ENCODE measurements around the gene KIF3A. TPM values are rescaled to one million over a fixed set of nuclear protein-coding genes. Genes with fewer than 3 reads are reported as not detected.

KIF3A gene
- total RNA-seq, 2 donors from 2014 or later: 9.0 to 12.7 TPM

DNA sequence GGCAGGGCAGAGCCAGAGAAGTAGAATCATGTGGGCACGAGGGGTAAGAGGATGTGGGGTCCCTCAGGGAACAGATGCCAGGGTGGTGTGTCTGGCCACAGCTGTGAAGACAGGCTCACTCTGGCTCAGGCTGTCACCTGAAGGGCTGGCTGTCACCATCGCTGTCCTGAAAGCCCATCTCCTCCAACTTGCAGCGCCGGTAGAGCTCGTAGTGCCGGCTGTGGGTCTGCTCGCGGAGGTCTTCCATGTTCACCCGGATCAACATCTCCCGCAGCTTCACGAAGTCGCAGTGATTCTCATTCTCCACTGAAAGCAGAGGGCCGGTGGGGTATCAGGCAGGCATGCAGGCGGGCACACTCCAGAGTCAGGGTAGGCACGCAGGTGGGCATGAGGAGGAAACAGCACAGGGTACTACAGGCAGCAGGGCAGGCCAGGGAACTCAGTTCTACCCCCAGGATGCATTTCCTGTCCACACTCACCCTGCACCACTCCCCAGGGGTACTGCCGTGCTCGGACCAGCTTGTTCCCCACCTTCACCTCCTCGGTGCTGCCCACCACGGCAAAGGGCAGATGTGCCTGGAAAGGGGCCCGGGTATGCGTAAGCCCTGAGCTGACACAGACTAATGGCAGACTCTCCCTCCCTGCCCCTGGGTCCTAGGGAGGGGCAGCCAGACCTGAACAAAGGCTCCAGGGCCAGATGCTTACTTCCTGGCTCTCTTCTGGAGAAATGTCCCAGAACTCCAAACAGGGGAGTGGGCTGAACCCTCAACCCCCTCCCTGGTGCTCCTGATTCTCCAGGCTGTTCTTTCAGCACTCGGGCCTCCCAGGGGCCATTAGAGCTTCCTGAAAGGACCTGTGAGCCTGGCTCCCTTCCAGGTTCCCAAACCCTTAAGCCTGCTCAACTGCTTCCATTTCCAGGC, 24.2 kb upstream of the KIF3A start:
- DNase-seq (ENCODE audit: low spot score in 2 of 2): no peak
- Mint-ChIP-seq H3K36me3 (no peaks in the 10 kb centered on the region), H3K27ac (peak overlapping the region in 1 of 2 donors; percentile 36)

DNA sequence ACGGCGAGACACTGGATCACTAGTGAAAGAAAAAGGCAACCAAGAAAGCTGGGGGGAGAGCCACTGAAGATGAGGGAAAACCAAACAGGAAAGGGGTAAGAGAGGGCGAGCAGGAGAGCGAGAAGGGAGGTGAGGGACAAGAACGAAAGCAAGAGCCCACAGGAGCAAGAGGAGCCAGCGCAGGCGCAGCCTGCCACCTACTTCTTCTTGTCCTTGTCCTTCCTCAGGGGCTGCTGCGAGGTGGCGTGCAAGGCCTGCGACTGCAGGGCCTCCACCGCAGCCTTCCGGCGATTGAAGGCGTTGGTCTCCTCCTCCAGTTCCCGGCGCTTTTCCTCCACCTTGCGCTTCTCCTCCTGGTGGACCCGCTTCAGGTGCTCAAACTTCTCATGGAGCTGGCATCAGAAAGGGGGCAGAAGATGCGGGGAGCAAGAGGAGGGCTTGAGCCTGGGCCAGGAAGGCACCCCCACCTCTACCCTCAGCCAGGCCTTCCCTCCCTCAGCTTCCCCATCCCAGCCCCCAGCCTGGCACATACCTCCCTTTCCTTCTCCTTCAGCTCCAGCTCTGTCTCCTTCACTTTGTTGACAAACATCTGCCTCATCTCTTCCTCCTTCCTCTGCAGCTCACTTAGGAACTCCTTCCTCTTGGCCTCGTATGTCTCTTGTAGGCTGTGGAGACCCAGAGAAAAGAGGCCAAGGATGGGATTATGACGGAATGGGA, 23.4 kb upstream of the KIF3A start:
- no peak for DNase-seq (ENCODE audit: low spot score in 2 of 2)
- ATAC-seq: no peak
- H3K27ac Mint-ChIP-seq: peak overlapping the region in 1 of 2 donors; percentile 7
- H3K36me3 Mint-ChIP-seq: no peaks in the 10 kb centered on the region
- no peaks in the 10 kb centered on the region for H3K9me3 Mint-ChIP-seq

More for the DNA sequence above, 24.2 kb upstream of the KIF3A start:
- no peak for ATAC-seq
- no peaks in the 10 kb centered on the region for H3K9me3 Mint-ChIP-seq

- H3K27ac Mint-ChIP-seq: no peak overlapping the region
- H3K36me3 Mint-ChIP-seq: no peaks in the 10 kb centered on the region
- ATAC-seq (no peak), DNase-seq (ENCODE audit: low spot score in 2 of 2) (no peak)
- H3K9me3 Mint-ChIP-seq: no peaks in the 10 kb centered on the region
Observed at GRCh38 chr5:132760049-132760420, 22.7 kb upstream of the KIF3A start.

DNA sequence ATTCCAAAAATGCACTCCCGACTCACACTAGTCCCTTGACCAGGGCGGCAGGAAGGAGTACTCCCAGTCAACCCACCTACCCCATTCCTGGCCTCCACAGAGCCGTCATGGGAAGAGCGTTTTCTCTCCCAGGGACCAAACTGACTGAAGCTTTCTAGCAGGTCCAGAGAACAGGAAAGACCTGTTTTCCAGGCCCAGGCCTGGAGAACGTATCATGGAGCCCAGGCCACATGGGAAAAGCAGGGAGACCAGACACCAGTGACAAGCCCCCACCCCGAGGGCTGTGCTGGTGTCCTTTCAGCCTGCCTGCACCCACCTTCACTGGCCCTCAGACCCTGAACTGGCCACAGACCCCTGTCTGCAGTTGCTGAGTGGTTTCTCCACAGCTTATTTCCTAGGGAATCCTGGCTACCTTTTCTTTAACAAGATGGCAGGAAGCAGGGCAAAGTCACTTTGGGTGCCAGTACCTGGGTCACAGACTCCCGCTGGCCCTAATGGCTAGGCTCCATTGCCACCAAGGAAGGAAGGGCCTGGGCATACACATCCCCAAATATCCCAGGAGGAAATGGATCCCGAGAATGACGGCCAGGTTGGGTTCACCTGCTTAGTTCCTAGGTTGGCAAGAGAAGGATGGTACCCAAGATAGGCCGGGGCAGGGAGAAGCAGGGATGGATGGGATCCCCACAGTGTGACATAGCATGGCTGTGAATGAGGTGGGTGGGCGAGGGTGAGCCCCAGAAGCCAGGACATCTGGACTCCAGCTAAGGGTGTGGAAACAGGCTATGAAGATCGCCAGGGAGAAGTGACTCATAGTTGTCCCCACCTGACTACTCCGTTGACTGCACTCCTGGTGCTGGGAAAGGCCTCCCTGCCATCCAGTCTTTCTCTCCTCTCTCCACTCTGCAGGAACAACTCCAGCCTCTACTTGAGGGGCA, 22.0 kb upstream of the KIF3A start:
- H3K9me3 Mint-ChIP-seq: no peaks in the 10 kb centered on the region
- H3K36me3 Mint-ChIP-seq: no peaks in the 10 kb centered on the region
- H3K27ac Mint-ChIP-seq: no peak overlapping the region
- DNase-seq (ENCODE audit: low spot score in 2 of 2) (no peak), ATAC-seq (no peak)

GRCh38 chr5:132758451-132758850, 21.1 kb upstream of the KIF3A start:
- no peaks in the 10 kb centered on the region for H3K36me3 Mint-ChIP-seq
- H3K9me3 Mint-ChIP-seq: no peaks in the 10 kb centered on the region
- ATAC-seq (no peak), DNase-seq (ENCODE audit: low spot score in 2 of 2) (no peak)
- H3K27ac Mint-ChIP-seq: no peak overlapping the region

- no peak for DNase-seq (ENCODE audit: low spot score in 2 of 2)
- no peak for ATAC-seq
- Mint-ChIP-seq H3K9me3 (no peaks in the 10 kb centered on the region), H3K27ac (no peak overlapping the region), H3K36me3 (no peaks in the 10 kb centered on the region)
Observed at GRCh38 chr5:132756542-132756941, 19.2 kb upstream of the KIF3A start.

GRCh38 chr5:132754947-132755346, 17.6 kb upstream of the KIF3A start:
- no peak for DNase-seq (ENCODE audit: low spot score in 2 of 2)
- H3K27ac Mint-ChIP-seq: peak overlapping the region; percentile 28 to 37
- no peak for ATAC-seq
- no peaks in the 10 kb centered on the region for H3K9me3 Mint-ChIP-seq
- no peaks in the 10 kb centered on the region for H3K36me3 Mint-ChIP-seq

DNA sequence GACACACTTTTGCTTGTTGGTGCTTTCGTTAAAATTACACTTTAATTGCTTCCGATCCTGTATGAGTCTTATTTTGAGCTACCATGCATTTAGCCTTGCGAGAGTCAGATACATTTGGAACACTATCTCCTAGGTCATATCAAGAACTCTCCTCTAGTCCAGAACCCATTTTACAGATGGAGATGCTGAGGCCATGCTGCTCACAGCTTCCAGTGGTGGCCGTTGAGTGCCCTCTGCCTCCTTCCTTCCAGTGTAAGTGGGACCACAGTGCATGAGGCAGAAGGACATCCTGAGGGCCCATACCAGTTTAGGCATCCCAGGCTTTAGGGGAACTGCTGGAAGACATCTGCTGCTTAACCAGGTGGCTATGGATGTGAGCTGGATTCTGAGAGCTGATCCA, 16.8 kb upstream of the KIF3A start:
- Mint-ChIP-seq H3K9me3 (no peaks in the 10 kb centered on the region), H3K27ac (no peak overlapping the region), H3K36me3 (no peaks in the 10 kb centered on the region)
- ATAC-seq: no peak
- no peak for DNase-seq (ENCODE audit: low spot score in 2 of 2)

DNA sequence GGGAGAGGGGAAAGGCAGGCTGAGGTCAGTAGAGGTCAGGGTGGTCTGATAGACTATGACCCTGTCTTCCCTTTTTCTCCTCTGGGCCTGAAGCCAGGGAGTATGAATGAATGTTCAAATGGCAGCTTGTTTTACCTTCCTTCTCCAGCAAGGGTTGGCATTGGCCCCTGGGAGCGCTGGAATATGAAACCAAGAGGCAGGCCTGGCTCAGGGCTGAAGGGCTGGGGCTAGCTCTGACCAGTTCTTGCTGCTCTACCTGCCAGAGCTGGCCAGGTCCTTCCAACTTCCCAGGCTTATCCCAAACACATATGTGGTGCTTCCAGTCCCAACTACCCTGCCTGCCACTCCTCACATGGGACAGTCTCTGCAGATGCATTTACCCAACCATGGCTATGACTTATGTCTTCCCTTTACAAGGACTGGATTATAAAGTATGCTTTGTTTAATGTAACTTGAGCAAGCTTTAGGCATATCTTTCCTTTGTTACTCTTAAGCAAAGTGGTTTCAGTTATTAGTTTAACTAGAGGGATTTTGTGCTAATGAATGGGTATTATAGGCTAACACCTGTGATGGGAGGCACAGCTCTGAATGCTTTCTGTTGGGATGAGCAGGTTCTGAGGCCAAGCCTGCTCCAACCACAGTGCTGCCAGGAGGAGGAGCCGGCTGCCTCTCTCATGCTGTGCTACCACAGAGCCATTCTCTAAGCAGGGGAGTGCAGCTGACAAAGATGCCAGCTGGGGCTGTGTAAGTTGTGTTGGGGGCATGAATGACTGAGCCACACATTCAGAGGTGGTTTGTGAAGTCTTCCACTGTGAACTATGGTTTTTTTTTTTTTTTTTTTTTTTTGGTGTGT, 16.0 kb upstream of the KIF3A start:
- no peak overlapping the region for H3K27ac Mint-ChIP-seq
- H3K9me3 Mint-ChIP-seq: no peaks in the 10 kb centered on the region
- no peak for DNase-seq (ENCODE audit: low spot score in 2 of 2)
- peak; percentile 37 to 50 for ATAC-seq
- H3K36me3 Mint-ChIP-seq: no peaks in the 10 kb centered on the region

- DNase-seq (ENCODE audit: low spot score in 2 of 2) (no peak), ATAC-seq (no peak)
- Mint-ChIP-seq H3K27ac (no peak overlapping the region), H3K36me3 (no peaks in the 10 kb centered on the region), H3K9me3 (no peaks in the 10 kb centered on the region)
Observed at GRCh38 chr5:132752581-132753125, 15.3 kb upstream of the KIF3A start.

DNA sequence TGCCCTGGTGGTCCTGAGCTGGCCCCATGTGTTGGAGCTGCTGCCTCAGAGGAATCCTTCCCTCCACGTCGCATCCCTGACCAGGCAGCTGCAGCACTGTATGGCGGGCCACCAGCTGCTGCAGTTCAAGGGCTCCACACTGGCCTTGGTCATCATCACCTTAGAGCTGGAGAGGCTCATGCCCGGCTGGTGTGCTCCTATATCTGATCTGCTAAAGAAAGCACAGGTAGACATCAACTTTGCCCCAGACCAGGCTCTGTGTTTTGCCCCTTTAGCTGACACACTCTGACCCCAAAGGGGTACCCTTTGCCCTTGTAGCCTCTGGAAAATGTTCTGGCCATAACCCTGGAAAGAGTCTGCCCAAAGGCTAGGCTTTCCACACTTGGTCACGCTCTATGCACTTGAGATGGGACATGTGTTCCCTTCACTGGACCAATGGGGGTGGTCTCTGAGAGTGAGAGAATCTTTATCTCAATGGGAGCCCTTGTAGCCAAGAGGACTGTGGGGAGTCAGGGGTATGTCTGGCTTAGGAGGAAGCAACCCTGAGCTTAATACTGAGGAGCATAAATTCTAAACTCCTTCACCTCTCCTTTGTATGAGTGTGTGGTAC, 14.7 kb upstream of the KIF3A start:
- Mint-ChIP-seq H3K36me3 (no peaks in the 10 kb centered on the region), H3K9me3 (no peaks in the 10 kb centered on the region), H3K27ac (peak overlapping the region in 1 of 2 donors; percentile 58)
- DNase-seq (ENCODE audit: low spot score in 2 of 2) (no peak), ATAC-seq (peak in 1 of 2 donors; percentile 2)

GRCh38 chr5:132751444-132751843, 14.1 kb upstream of the KIF3A start:
- peak in 1 of 2 donors; percentile 36 for DNase-seq (ENCODE audit: low spot score in 2 of 2)
- peak overlapping the region in 1 of 2 donors; percentile 24 for H3K27ac Mint-ChIP-seq
- H3K36me3 Mint-ChIP-seq: no peaks in the 10 kb centered on the region
- ATAC-seq: peak; percentile 25 to 65
- H3K9me3 Mint-ChIP-seq: no peaks in the 10 kb centered on the region

DNA sequence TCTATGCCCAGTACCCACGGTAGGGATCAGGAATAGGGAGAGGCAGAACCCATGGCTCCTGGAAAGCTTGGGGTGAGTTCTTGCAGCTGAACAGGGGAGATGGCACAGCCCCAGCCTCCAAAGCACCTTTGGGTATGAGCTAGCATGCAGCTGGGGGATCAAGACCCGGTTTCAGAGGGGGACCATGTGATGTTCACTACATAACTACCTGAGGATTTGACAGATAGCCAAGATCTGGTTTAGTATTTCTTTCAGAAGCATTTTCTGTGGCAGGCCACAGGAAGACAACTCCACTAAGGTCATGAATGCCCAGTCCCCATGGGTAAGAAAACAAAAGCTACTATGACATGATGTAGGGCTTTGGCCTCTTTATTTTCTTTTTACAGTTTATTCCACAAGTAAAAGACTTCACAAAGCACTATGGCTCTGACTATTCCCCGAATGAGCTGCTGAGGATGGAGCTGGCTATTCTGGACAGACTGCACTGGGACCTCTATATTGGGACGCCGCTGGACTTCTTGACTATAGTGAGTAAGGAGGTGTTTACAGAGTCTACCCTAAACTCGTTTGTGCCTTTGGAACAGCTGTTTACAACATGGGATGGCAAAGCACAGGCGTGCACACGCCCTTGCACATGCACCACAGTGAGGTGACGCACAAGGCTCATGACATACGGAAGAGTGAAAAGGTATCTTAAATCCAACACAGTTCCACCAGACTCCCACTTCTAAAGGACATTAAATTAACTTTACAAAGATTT, 13.3 kb upstream of the KIF3A start:
- ATAC-seq (peak in 1 of 2 donors; percentile 19), DNase-seq (ENCODE audit: low spot score in 2 of 2) (no peak)
- H3K27ac Mint-ChIP-seq: peak overlapping the region in 1 of 2 donors; percentile 24
- H3K9me3 Mint-ChIP-seq: no peaks in the 10 kb centered on the region
- no peaks in the 10 kb centered on the region for H3K36me3 Mint-ChIP-seq

GRCh38 chr5:132749506-132749905, 12.2 kb upstream of the KIF3A start:
- no peaks in the 10 kb centered on the region for H3K36me3 Mint-ChIP-seq
- no peak for ATAC-seq
- H3K9me3 Mint-ChIP-seq: no peaks in the 10 kb centered on the region
- no peak for DNase-seq (ENCODE audit: low spot score in 2 of 2)
- no peak overlapping the region for H3K27ac Mint-ChIP-seq
